CD4-positive, alpha-beta T cell treated with Interleukin-4 for 4 hours (primary cell): ENCODE data around the gene SIN3B.
"Not testable (repeated sequence)": the region's sequence is repeated elsewhere in the genome, so short reads cannot be mapped to it uniquely, and the experiment has no call there.

Experiments used
- DNase-seq: peaks from one replicate; pipeline ENCODE4 v3.0.0-alpha.2; 2020

SIN3B gene

GRCh38 chr19:16872728-16873127 is 43.5 kb downstream of the SIN3B start:
- no peak for DNase-seq

DNA sequence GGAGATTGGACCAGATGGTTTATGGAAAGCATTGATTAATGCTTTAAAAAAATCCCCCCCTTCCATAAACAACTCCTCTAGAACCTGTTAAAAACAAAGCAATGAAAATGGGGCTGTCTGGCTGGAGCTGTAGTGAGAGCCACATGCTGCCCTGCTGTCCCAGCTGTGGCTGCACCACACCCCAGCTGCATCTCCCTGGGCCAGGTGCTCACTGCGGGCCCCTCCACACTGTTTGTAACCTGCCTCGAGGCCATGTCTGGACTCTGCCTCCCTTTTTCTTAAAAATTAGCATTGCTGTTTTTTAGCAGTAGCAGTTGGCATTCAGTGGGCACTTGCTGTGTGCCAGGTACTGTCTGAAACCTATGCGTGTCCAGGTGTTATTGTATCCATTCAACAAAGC is 44.4 kb downstream of the SIN3B start:
- no peak for DNase-seq

DNA sequence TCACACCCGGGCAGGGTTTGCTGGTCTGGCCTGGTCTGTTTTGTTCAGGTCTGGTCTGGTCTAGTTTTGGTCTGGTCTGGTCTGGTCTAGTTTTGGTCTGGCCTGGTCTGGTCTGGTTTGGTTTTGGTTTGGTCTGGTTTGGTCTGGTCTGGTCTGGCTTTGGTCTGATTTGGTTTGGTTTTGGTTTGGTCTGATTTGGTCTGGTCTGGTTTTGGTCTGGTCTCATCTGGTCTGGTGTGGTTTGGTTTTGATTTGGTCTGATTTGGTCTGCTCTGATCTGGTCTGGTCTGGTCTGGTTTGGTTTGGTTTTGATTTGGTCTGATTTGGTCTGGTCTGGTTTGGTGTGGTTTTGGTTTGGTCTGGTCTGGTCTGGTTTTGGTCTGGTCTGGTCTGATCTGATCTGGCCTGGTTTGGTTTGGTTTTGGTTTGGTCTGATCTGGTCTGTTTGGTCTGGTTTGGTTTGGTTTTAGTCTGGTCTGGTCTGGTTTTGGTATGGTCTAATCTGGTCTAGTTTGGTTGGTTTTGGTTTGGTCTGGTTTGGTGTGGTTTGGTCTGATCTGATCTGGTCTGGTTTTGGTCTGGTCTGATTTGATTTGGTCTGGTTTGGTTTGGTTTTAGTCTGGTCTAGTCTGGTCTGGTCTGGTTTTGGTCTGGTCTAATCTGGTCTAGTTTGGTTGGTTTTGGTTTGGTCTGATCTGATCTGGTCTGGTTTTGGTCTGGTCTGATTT is 45.2 kb downstream of the SIN3B start:
- no peak for DNase-seq

DNA sequence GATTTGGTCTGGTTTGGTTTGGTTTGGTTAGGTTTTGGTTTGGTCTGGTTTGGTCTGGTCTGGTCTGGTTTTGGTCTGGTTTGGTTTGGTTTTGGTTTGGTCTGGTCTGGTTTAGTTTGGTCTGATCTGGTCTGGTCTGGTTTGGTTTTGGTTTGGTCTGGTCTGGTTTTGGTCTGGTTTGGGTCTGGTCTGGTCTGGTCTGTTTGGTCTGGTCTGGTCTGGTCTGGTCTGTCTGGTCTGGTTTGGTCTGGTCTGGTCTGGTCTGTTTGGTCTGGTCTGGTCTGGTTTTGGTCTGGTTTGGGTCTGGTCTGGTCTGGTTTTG is 45.7 kb downstream of the SIN3B start:
- not testable (repeated sequence) for DNase-seq

DNA sequence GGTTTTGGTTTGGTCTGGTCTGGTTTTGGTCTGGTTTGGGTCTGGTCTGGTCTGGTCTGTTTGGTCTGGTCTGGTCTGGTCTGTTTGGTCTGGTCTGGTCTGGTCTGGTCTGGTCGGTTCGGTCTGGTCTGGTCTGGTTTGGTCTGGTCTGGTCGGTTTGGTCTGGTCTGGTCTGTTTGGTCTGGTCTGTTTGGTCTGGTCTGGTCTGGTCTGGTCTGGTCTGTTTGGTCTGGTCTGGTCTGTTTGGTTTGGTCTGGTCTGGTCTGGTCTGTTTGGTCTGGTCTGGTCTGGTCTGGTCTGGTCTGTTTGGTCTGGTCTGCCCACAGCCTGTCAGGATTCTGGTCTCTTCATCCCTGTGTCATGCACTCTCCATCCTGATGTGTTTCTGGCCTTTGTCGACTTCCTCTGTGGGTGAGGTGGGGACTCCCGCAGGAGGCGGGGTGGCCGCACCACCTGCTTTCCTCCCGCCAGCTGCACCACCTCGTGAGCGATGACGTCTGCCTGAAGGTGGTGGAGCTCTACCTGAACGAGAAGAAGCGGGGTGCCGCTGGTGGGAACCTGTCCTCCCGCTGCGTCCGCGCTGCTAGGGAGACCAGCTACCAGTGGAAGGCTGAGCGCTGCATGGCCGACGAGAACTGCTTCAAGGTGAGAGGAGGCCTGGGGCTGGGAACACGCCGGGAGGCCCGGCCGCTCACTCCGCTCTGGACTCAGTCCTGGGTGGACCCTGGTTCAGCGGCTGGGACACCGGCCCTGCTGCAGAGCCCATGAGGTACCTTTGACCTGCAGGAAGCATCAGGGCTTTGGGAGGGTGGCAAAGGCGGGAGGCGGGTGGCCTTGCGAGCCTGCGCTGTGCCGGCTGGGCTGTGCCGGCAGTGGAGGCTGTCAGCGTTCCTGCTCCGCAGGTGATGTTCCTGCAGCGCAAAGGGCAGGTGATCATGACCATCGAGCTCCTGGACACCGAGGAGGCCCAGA is 46.7 kb downstream of the SIN3B start:
- DNase-seq: no peak

- no peak for DNase-seq
Measured at GRCh38 chr19:16876904-16877361, 47.7 kb downstream of the SIN3B start.

GRCh38 chr19:16877581-16877980 is 48.4 kb downstream of the SIN3B start:
- no peak for DNase-seq

- no peak for DNase-seq
Measured at GRCh38 chr19:16878181-16878965, 49.2 kb downstream of the SIN3B start.

- no peak for DNase-seq
Measured at GRCh38 chr19:16880884-16881554, 51.8 kb downstream of the SIN3B start.

DNA sequence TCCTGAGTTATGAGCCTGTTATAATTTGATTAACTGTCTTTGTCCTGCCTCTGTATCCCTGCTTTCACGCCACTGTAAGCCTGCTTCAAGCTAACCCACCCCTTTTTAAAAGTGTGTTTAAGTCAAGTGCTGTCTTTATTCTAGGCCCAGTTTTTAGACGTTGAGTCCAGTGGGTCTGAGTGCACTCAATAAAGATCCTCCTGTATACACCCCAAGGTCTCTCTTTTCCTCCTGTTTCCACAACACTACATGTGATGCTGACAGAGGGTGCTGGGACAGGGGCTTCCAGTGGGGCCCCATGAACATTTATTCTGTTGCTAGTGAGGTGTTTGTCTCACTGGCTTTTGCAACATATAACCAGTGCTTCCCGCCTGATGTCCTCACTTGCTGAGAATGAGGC is 52.9 kb downstream of the SIN3B start:
- no peak for DNase-seq

GRCh38 chr19:16883522-16883921 is 54.3 kb downstream of the SIN3B start:
- no peak for DNase-seq

GRCh38 chr19:16885166-16885565 is 56.0 kb downstream of the SIN3B start:
- DNase-seq: no peak

- DNase-seq: no peak
Measured at GRCh38 chr19:16886305-16886880, 57.2 kb downstream of the SIN3B start.

DNA sequence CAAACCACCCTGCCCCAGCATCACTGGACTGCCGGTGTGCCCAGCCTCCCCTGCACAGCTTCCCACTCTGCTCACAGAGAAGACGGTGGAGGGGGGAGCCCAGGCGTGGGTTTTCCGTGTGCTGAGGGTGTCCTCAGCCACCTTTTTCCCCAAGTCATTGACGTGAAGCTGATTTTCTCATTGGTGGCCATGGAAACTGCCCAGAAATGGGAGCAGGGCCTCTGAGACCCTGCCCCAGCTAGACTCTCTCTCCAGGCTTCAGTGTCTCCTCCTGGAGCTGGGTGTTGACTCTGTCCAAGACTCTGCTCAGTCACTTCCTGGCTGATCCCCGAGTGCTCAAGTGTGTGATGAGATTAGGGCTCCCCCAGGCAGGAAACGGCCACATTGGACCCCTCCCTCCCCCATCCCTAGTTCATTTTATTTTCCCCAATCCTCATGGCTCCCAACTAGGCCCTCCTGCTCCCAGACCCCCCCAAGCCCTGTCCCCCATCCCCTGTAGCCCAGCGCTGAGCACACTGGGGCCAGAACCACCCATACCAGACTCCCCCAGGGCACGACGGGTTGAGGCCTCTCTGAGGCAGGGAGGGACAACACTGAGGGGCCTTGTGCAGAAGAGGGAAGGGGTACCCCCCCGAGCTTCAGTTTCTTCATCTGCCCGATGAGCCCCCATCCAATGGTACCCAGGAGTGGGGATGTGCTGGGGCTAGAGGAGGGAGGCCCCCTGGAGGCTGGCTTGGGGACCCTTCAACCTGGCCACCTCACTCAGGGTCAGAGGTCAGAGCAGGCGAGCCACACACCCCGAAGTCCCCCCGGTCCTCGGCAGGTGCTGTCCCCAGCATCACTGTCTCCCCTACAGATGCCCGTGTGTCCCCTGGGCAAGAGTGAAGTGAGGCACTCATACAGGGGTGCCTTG is 58.4 kb downstream of the SIN3B start:
- DNase-seq: no peak

GRCh38 chr19:16888629-16889365 is 59.6 kb downstream of the SIN3B start, which contains the start of gene F2RL3:
Gene F2RL3 (plus strand): TSS chr19:16888999. CDS start chr19:16889190, 191 bp downstream.
- no peak for DNase-seq

- DNase-seq: no peak
Measured at GRCh38 chr19:16889366-16889882, 60.2 kb downstream of the SIN3B start.

DNA sequence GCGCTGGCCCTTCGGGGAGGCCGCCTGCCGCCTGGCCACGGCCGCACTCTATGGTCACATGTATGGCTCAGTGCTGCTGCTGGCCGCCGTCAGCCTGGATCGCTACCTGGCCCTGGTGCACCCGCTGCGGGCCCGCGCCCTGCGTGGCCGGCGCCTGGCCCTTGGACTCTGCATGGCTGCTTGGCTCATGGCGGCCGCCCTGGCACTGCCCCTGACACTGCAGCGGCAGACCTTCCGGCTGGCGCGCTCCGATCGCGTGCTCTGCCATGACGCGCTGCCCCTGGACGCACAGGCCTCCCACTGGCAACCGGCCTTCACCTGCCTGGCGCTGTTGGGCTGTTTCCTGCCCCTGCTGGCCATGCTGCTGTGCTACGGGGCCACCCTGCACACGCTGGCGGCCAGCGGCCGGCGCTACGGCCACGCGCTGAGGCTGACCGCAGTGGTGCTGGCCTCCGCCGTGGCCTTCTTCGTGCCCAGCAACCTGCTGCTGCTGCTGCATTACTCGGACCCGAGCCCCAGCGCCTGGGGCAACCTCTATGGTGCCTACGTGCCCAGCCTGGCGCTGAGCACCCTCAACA is 60.8 kb downstream of the SIN3B start:
- no peak for DNase-seq

- no peak for DNase-seq
Measured at GRCh38 chr19:16890461-16891184, 61.4 kb downstream of the SIN3B start.
